GM18517 (cell line): ENCODE data around the gene F2R.
"Not testable (repeated sequence)": the region's sequence is repeated elsewhere in the genome, so short reads cannot be mapped to it uniquely, and the experiment has no call there.

ENCODE experiments used
- ATAC-seq: cut with Tn5 transposase; IDR thresholded peaks from one replicate; pipeline ENCODE4 v1.9.1; 2021; ENCODE audit warnings: mild to moderate bottlenecking, moderate library complexity; ENCODE audit not compliant: unreplicated experiment

F2R gene

DNA sequence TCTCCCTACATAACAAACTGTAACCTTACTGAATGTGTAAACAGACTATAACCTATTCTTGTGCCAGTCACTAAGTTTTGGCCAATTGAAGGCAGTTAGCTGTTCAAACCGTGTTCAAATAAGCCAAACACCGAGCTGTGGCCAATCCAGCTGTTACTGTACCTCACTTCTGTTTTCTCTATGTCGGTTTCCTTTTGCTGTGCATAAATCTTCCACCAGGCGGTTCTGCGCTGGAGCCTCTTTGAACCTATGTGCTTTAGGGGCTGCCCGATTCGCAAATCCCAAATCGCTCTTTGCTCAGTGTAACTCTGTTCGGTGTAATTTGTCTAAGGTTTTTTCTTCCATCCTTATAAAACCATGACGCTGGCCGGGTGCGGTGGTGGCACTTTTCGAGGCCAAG lies 31.8 kb downstream of the F2R start:
- ATAC-seq = no peak

DNA sequence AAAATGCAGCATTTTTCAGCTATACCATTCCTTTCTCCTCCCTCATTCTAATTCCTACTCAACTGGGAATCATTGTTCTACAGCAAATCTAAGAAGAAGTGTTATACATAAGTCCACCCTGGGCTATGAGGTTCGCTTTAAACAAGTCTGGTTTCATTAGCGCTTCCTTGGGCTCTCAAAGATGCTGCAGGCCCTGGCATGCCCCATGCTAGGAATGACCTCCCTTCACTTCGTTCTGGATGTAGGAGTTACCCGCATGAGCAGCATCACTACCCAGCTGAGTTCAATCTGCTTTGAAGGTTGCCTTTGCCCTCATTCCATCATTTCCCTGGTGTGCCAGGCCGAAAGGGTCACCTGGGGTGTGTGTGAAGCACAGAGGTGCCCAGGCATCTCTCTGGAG lies 35.4 kb downstream of the F2R start:
- no peak for ATAC-seq

DNA sequence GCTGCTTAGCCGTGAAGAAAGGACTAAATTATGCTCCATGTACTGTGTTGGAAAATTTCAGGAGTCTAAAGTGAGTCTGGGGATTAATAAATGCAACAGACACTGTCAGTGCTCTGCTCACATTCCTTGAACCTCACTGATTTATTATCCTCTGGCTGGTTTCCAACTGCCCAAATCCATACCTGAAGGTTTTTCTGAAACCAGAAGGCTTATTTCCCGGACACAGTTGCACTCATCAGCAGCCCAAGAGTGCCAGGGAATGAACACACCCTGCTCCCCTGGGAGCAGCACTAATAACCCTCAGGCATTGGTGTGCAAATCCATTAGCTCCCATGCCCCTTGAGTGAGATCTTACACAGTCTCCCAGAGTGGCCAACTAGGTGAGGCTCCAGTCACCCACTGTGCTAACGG lies 38.7 kb downstream of the F2R start:
- ATAC-seq = no peak

DNA sequence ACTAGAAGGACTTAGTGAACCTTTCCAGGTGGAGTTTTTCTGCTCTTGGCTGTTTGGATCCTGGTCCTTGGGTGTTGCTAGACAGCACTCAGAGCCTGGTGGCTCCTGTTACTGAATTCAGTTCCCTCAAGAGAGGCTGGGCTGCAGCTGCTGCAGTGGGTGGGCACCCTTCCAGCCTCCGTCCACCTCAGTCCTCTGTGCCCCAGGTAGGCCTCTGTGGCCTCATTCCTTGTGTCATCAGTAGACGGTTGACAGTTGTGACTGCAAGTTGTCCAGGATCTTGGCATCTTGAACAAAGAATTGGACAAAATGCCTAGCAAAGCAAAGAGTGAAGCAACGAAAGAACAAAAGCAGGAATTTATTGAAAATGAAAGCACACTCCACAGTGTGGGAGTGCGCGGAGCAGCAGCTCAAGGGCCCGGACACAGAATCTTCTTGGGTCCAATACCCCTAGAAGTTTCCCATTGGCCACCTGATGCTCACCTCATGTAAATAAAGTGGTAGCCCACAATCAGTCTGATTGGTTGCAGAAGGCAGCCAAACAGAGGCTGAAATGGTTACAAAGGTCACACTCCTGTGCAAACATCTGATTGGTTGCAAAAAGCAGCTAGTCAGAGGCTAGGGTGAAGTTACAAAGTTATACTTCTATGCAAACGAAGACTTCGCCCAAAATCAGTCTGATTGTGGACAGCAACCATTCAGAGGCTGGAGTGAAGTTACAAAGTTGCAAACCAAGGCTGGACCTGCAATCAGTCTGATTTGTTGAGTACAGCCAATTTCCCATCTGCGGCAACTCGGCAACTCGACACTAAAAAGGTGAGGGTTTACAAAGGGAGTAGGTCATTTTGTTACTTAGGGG lies 40.1 kb downstream of the F2R start:
- no peak for ATAC-seq

DNA sequence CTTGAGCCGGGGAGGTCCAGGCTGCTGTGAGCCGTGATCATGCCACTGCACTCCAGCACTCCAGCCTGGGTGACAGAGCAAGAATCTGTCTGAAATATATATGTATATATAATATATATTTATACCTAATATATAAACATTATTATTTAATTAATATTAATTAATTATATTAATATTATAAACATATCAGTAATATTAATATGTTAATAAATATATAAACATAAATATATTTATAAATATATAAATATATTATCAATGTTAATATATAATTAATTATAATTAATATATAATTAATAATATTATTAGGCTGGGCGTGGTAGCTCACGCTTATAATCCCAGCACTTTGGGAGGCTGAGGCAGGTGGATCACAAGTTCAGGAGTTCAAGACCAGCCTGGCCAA lies 41.1 kb downstream of the F2R start:
- no peak for ATAC-seq

DNA sequence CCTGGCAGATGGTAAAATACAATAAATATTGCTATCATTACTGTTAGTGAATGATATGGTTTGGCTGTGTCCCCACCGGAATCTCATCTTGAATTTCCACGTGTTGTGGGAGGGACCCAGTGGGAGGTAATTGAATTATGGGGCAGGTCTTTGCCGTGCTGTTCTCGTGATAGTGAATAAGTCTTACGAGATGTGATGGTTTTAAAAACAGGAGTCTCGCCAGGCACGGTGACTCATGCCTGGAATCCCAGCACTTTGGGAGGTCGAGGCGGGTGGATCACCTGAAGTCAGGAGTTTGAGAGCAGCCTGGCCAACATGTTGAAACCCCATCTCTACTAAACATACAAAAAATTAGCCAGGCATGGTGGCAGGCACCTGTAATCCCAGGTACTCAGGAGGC lies 45.2 kb downstream of the F2R start:
- not testable (repeated sequence) for ATAC-seq

DNA sequence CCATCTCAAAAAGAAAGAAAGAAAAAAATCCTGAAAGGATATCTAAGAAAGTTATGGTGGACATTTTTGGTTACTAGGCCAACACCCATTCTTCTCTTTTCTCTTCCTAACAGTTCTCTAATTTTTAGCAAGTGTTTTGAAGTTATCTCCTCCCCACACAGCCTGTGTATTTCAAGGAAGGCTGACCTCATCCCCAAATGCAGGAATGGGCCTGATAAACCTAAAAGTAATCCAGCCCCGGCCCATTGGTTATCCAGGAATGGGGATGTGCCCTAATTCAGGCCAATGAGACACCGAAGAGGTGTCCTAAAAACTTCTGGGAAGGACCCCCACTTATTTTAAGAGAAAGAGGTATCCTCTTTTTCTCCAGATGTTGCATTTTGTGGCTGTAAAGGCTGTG lies 46.6 kb downstream of the F2R start:
- ATAC-seq = no peak

DNA sequence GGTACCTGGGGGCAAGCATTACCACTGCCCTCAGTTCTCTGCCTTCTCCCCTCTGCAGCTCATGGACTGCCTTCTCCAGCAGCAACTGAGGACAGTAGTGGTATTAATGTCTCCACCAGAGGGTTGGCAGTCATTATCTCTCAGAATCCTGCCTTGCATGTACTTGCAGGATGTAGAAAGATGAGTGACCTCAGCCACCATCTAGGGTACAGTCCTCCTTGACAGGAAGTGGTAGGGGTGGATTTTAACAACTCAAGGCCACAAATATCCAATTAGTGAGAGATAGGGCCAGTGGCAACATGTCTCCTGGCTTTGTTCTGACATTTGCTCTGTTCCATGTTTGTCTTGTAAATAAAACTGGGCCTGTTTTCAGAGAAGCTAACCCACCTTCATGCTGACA lies 47.2 kb downstream of the F2R start:
- ATAC-seq = no peak

DNA sequence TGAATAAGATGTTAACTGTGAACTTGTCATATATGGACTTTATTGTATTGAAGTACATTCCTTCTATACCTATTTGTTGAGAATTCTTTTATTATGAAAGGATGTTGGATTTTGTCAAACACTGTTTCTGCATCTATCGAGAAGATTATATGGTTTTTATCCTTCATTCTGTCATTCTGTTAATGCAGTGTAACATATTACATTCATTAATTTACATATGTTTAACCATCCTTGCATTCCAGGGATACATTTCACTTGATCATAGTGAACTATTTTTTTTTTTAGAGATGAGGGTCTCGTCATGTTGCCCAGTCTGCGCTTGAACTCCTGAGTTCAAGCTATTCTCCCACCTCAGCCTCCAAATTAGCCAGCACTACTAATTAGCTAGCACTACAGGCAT lies 48.4 kb downstream of the F2R start:
- no peak for ATAC-seq

DNA sequence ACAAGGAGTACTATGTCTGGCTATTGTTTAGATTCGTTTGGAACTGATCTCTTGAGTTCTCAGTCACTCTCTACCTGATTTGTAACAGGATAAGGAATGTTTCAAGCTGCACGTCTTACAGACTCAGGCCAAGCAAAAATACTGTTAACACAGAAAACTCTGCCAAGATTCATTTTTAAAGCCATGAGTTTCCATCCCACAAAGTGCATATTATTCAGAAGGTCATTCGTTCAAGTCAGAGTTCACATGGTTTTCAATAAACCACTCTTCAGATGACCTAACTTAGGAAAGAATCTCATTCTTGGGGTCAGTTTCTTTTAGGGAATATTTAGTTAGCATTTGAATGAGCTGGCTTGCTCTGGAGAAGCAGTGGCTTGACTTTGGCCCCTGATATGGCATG lies 49.3 kb downstream of the F2R start:
- ATAC-seq = no peak

DNA sequence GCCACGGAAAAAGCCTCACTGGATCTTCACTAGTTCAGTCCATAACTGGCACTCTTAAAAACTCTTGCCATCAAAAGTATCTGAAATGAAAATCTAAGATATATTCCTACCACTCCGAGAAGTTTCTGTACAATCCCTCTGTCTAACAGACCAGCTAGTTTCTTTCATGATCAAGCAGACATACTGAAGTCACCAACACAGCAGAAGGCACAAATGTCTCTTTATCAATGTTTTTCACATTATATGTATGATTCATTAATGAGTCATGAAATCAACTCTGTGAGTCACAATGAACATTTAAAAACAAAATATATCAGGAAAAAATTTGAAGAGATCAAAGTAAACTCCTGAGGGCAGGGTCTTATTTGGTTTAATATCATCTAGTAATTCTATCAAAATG lies 50.8 kb downstream of the F2R start:
- no peak for ATAC-seq

DNA sequence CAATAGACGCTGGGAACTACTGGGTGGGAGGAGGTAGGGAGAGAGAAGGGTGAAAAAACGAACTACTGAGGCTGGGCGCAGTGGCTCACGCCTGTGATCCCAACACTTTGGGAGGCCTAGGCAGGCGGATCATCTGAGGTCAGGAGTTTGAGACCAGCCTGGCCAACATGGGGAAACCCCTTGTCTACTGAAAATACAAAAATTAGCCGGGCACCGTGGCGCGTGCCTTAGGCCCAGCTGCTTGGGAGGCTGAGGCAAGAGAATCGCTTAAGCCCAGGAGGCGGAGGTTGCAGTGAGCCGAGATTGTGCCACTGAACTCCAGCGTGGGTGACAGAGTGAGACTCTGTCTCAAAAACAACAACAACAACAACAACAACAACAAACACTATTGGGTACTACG lies 55.1 kb downstream of the F2R start:
- ATAC-seq = not testable (repeated sequence)

DNA sequence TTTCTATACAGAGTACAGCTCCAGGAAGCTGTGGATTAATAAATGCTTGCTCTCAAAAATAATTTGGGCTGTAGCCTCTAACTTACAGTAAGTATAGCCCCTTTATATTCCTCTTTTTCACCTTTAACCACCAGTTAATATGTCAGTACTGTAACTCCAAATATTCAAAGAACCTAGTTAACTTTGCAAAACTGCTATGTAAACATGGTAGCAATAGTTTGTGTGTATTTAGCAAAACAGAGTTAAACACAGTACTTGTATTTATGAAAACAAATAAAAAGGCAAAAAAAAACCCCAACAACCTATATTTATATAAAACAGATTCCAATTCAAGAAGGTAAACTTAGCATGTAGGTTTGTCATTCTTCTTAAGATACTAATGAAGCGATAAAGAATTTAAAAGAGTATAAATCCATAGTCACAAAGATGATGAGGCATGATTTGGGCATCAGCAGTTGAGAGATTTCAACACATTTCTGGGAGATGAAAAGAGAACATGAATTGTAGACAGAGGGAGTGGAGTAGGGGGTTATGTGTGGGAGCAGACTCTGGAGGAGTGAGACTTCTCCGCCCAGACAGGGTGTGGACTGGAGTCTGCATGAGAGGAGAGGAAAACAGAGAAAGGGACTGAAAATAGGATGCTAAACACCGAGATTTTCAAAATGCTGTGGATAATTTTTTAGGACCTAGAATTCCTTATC lies 55.9 kb downstream of the F2R start:
- no peak for ATAC-seq

DNA sequence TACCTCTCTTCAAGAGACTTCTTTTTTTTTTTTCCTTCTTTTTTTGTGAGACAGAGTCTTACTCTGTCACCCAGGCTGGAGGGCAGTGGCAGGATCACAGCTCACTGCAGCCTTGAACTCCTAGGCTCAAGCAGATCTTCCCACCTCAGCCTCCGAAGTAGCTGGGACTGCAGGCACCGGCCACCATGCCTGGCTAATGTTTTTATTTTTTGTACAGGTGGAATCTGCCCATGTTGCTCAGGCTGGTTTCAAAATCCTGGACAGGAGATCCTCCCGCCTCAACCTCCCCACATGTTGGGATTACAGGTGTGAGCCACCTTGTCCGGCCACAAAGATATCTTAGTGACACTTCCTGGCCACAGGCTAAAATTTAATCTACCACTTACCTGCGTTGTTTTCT lies 60.0 kb downstream of the F2R start:
- no peak for ATAC-seq

DNA sequence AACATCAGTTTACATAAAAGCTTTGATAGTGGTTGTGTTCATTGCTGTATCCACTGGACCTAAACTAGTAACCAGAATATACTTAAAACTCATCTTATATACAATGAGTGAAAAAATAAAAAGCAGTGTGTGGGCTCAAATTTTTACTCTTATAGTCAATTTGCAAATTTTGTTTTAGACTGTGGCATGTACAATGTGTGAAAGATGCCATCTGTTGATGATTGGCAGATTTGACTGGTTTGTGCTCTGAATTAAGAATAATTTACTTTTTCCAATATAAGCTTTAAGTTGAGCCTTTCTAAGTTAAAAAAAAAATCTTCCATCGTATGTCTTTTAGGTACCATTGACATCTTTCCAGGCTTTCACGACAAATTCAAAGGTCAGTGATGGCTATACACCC lies 60.5 kb downstream of the F2R start:
- ATAC-seq = no peak

DNA sequence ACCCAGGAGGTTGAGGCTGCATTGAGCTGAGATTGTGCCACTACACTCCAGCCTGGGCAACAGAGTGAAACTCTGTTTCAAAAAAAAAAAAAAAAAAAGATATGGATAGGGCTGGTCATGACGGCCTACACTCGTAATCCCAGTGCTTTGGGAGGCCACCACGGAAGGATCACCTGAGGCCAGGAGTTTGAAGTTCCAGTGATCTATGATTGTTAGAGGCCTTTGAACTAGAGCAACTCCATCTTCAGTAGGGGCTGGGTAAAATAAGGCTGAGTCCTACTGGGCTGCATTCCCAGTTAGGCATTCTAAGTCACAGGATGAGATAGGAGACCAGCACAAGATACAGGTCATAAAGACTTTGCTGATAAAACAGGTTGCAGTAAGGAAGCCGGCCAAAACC lies 64.7 kb downstream of the F2R start:
- ATAC-seq = not testable (repeated sequence)

DNA sequence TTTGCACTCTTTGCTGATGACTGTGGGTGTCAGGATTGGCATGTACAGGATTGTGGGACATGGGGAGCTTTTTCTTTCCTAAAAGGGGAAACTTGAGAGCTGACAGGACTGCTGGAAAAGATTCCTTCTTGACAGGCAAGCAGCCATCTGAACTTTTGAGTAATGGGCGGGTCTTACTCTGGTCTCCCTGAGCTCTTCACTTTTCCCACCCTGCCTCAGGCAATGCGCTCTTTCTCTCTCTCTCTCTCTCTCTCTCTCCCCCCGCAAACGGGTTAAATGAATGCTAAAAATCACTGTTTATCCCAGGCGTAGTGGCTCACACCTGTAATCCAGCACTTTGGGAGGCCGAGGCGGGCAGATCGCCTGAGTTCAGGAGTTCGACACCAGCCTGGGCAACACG lies 65.8 kb downstream of the F2R start:
- ATAC-seq = no peak

DNA sequence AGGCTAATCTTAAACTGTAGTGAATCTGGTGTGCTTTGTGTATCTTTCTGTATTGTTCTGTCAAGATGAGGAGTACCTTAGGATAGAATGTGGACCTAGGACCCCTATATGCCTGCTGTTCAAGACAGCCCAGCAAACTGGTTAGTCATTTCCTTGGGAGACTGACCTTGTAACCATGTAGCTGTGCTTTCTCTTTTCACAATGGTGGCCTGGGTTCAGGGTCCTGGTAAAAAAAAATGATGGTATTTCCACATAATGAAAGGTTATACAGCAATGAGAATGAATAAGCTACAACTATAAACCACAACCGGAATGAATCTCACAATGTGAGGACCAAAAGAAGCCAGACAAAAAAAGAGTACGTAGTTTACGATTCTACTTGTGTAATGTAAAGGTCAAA lies 66.5 kb downstream of the F2R start:
- ATAC-seq = no peak
